Naive thymus-derived CD8-positive, alpha-beta T cell (primary cell): Measurements from ENCODE around the gene MAST3. TPM values are rescaled to one million over a fixed set of nuclear protein-coding genes. Genes with fewer than 3 reads are reported as not detected.

ENCODE experiments used
- ATAC-seq, 2 donors: fragments of 150-1000 bp; cut with Tn5 transposase in 1 of 2; sonication (Bioruptor Pico), chemical (Tn5 transposase) in 1 of 2; 1 replicate in 1 of 2; 2 replicates in 1 of 2; pipeline ENCODE4 v1.10.0; 2021; ENCODE audit warnings: mild to moderate bottlenecking in 2 of 2, moderate library complexity in 2 of 2
- POLR2A ChIA-PET: fragments of 350-600 bp; sonication (Branson Sonifier 250); formaldehyde crosslinking; loops from one replicate; lab custom pipeline; 2021; ENCODE audit warnings: antibody characterized with exemption; lab: Charles Lee
- DNase-seq, 10 donors: peaks; one replicate each; pipeline versions ENCODE4 v3.0.0 to v3.0.0-alpha.2; 2020 to 2022
- H3K27ac Mint-ChIP-seq, 10 donors: one replicate each; pipeline ENCODE4 v1.8.0; 2020 to 2022; ENCODE audit warnings: mild to moderate bottlenecking in 10 of 10, mixed read lengths in 10 of 10, moderate library complexity in 4 of 10, inconsistent platforms in 1 of 10
- H3K27me3 Mint-ChIP-seq, 5 donors: one replicate each; pipeline ENCODE4 v1.8.0; 2021 to 2022; ENCODE audit warnings: mixed read lengths in 5 of 5
- H3K36me3 Mint-ChIP-seq, 3 donors: one replicate each; pipeline ENCODE4 v1.8.0; 2020 to 2022; ENCODE audit warnings: mixed read lengths in 3 of 3, mild to moderate bottlenecking in 2 of 3, inconsistent platforms in 1 of 3
- H3K4me1 Mint-ChIP-seq, 4 donors: one replicate each; pipeline ENCODE4 v1.8.0; 2021 to 2022; ENCODE audit warnings: mixed read lengths in 4 of 4
- H3K4me3 Mint-ChIP-seq, 10 donors: one replicate each; pipeline ENCODE4 v1.8.0; 2020 to 2022; ENCODE audit warnings: mild to moderate bottlenecking in 10 of 10, mixed read lengths in 10 of 10, moderate library complexity in 6 of 10, inconsistent platforms in 1 of 10
- H3K9me3 Mint-ChIP-seq, 9 donors: one replicate each; pipeline ENCODE4 v1.8.0; 2020 to 2022; ENCODE audit warnings: mixed read lengths in 9 of 9, mild to moderate bottlenecking in 3 of 9, inconsistent platforms in 1 of 9, moderate library complexity in 1 of 9
- polyA plus RNA-seq, 3 donors: library from polyadenylated mRNA; unstranded; fragments of 300-500 nt; fragmentation: Illumina TruSeq; gene quantifications; one replicate each; pipeline ENCODE4 v1.2.3, GENCODE V29; 2021
- total RNA-seq, 8 experiments: library from RNA in 2 of 8; stranded (reverse) in 2 of 8; gene quantifications; one replicate each; pipeline ENCODE4 v1.2.3 and lab custom pipeline; 2021 to 2026

The MAST3 gene
- total and polyA plus RNA-seq, 5 experiments from 2014 or later = 9.4 to 44.8 (median 15.7) TPM

GRCh38 chr19:18196511-18196845 is 98.9 kb downstream of the MAST3 start:
- no peaks in the 10 kb centered on the region for H3K9me3 Mint-ChIP-seq
- peak overlapping the region in 3 of 10 donors; percentile 36 to 60 (median 40) for H3K4me3 Mint-ChIP-seq
- H3K27me3 Mint-ChIP-seq = peaks cover 0 to 4% (median 0%) of the 10 kb centered on the region in 5 donors
- peaks cover 10 to 28% (median 25%) of the 10 kb centered on the region in 4 donors for H3K4me1 Mint-ChIP-seq
- H3K36me3 Mint-ChIP-seq = peaks cover 0 to 40% (median 0%) of the 10 kb centered on the region in 3 donors
- POLR2A ChIA-PET = no interaction called here
- ATAC-seq (no peak), DNase-seq (no peak)
- peak overlapping the region in 7 of 10 donors; percentile 23 to 85 (median 48) for H3K27ac Mint-ChIP-seq

GRCh38 chr19:18197306-18197705 is 99.7 kb downstream of the MAST3 start:
- no peak for DNase-seq
- no peak for ATAC-seq
- Mint-ChIP-seq H3K4me1 (peaks cover 13 to 28% (median 25%) of the 10 kb centered on the region in 4 donors), H3K27ac (no peak overlapping the region), H3K4me3 (no peak overlapping the region), H3K36me3 (peaks cover 0 to 42% (median 0%) of the 10 kb centered on the region in 3 donors), H3K27me3 (peaks cover 0 to 4% (median 0%) of the 10 kb centered on the region in 5 donors), H3K9me3 (no peaks in the 10 kb centered on the region)
- POLR2A ChIA-PET = interaction anchor here (1.1 kb wide), 1 partner anchor 57 kb away, joined by 3 read pairs; no protein-coding TSS in a partner anchor

GRCh38 chr19:18197941-18198340 is 100.4 kb downstream of the MAST3 start:
- peaks cover 14 to 30% (median 28%) of the 10 kb centered on the region in 4 donors for H3K4me1 Mint-ChIP-seq
- DNase-seq (no peak), ATAC-seq (no peak)
- POLR2A ChIA-PET = interaction anchor here (1.1 kb wide), 1 partner anchor 56 kb away, joined by 3 read pairs; no protein-coding TSS in a partner anchor
- H3K9me3 Mint-ChIP-seq = no peaks in the 10 kb centered on the region
- H3K4me3 Mint-ChIP-seq = no peak overlapping the region
- peaks cover 0 to 42% (median 0%) of the 10 kb centered on the region in 3 donors for H3K36me3 Mint-ChIP-seq
- H3K27ac Mint-ChIP-seq = peak overlapping the region in 2 of 10 donors; percentile 62 to 75
- peaks cover 0 to under 1% (median 0%) of the 10 kb centered on the region in 5 donors for H3K27me3 Mint-ChIP-seq

- H3K36me3 Mint-ChIP-seq = peaks cover 0 to 42% (median 0%) of the 10 kb centered on the region in 3 donors
- no peaks in the 10 kb centered on the region for H3K9me3 Mint-ChIP-seq
- ATAC-seq (no peak), DNase-seq (no peak)
- no peak overlapping the region for H3K4me3 Mint-ChIP-seq
- POLR2A ChIA-PET = interaction anchor here (0.6 kb wide), 1 partner anchor 775 kb away, joined by 3 read pairs; no protein-coding TSS in a partner anchor
- peak overlapping the region in 2 of 10 donors; percentile 62 to 78 for H3K27ac Mint-ChIP-seq
- H3K27me3 Mint-ChIP-seq = no peaks in the 10 kb centered on the region
- peaks cover 17 to 32% (median 31%) of the 10 kb centered on the region in 4 donors for H3K4me1 Mint-ChIP-seq
Measured at GRCh38 chr19:18198374-18198773, 100.8 kb downstream of the MAST3 start.

Other genes with a start within 250 kb of the MAST3 start
- gene JAK3, start 249.8 kb upstream of the MAST3 start, total RNA-seq = 100 to 1,000 TPM; 120 to 122 TPM
- 100 to 1,000 TPM in 2 of 3 donors, 10 to 100 TPM in 1; 78.7 to 122 (median 109) TPM for gene JAK3, start 249.8 kb upstream of the MAST3 start, polyA plus RNA-seq
- 1,000 to 10,000 TPM; 2,924 to 2,989 TPM for gene RPL18A, start 237.9 kb upstream of the MAST3 start, total RNA-seq
- gene RPL18A, start 237.9 kb upstream of the MAST3 start, polyA plus RNA-seq = 1,000 to 10,000 TPM; 3,790 to 4,859 (median 4,546) TPM
- 1 to 10 TPM; 2.4 to 2.6 TPM for gene SLC5A5, start 225.8 kb upstream of the MAST3 start, total RNA-seq
- gene SLC5A5, start 225.8 kb upstream of the MAST3 start, polyA plus RNA-seq = 1 to 10 TPM in 2 of 3 donors, under 1 TPM in 1; 0.39 to 2.2 (median 1.4) TPM
- 10 to 100 TPM; 36.2 to 36.9 TPM for gene CCDC124, start 164.8 kb upstream of the MAST3 start, total RNA-seq
- gene CCDC124, start 164.8 kb upstream of the MAST3 start, polyA plus RNA-seq = 10 to 100 TPM; 36.4 to 53.6 (median 43.5) TPM
- gene KCNN1, start 130.7 kb upstream of the MAST3 start, total RNA-seq = not detected
- gene KCNN1, start 130.7 kb upstream of the MAST3 start, polyA plus RNA-seq = not detected
- 100 to 1,000 TPM; 164 to 177 TPM for gene ARRDC2, start 89.6 kb upstream of the MAST3 start, total RNA-seq
- gene ARRDC2, start 89.6 kb upstream of the MAST3 start, polyA plus RNA-seq = 10 to 100 TPM; 29.5 to 56.4 (median 36.1) TPM
- 10 to 100 TPM; 18.5 TPM for gene IL12RB1, start 10.8 kb upstream of the MAST3 start, total RNA-seq
- gene IL12RB1, start 10.8 kb upstream of the MAST3 start, polyA plus RNA-seq = 10 to 100 TPM; 17.5 to 32.9 (median 24.2) TPM
- 10 to 100 TPM; 20.9 to 21.5 TPM for gene PIK3R2, start 55.4 kb downstream of the MAST3 start, total RNA-seq
- gene PIK3R2, start 55.4 kb downstream of the MAST3 start, polyA plus RNA-seq = 10 to 100 TPM in 1 of 3 donors, 1 to 10 TPM in 2; 1.5 to 11.7 (median 3.6) TPM
- 10 to 100 TPM; 13.7 to 15.3 TPM for gene IFI30, start 76.0 kb downstream of the MAST3 start, total RNA-seq
- gene IFI30, start 76.0 kb downstream of the MAST3 start, polyA plus RNA-seq = 1 to 10 TPM; 3.3 to 7.1 (median 5.4) TPM
- gene MPV17L2, start 95.4 kb downstream of the MAST3 start, total RNA-seq = 1 to 10 TPM; 5.8 to 7.0 TPM
- gene MPV17L2, start 95.4 kb downstream of the MAST3 start, polyA plus RNA-seq = 10 to 100 TPM in 1 of 3 donors, 1 to 10 TPM in 2; 5.1 to 12.2 (median 9.4) TPM
- gene RAB3A, start 106.3 kb downstream of the MAST3 start, total RNA-seq = 1 to 10 TPM; 2.9 to 3.8 TPM
- 1 to 10 TPM; 1.3 to 2.3 (median 1.8) TPM for gene RAB3A, start 106.3 kb downstream of the MAST3 start, polyA plus RNA-seq
- not detected for gene PDE4C, start 128.7 kb downstream of the MAST3 start, total RNA-seq
- not detected for gene PDE4C, start 128.7 kb downstream of the MAST3 start, polyA plus RNA-seq
- gene IQCN, start 176.7 kb downstream of the MAST3 start, total RNA-seq = 1 to 10 TPM; 7.4 to 8.4 TPM
- gene IQCN, start 176.7 kb downstream of the MAST3 start, polyA plus RNA-seq = under 1 TPM in 2 of 3 donors, not detected in 1; 0.06 to 0.15 TPM
- 100 to 1,000 TPM; 181 to 189 TPM for gene JUND, start 183.8 kb downstream of the MAST3 start, total RNA-seq
- 100 to 1,000 TPM in 1 of 3 donors, 10 to 100 TPM in 2; 43.3 to 169 (median 69.1) TPM for gene JUND, start 183.8 kb downstream of the MAST3 start, polyA plus RNA-seq
- 10 to 100 TPM; 82.1 to 84.0 TPM for gene LSM4, start 225.3 kb downstream of the MAST3 start, total RNA-seq
- gene LSM4, start 225.3 kb downstream of the MAST3 start, polyA plus RNA-seq = 100 to 1,000 TPM; 162 to 198 (median 181) TPM
- 10 to 100 TPM; 55.9 to 61.0 TPM for gene PGPEP1, start 242.8 kb downstream of the MAST3 start, total RNA-seq
- 10 to 100 TPM in 1 of 3 donors, 1 to 10 TPM in 2; 9.3 to 11.9 (median 9.7) TPM for gene PGPEP1, start 242.8 kb downstream of the MAST3 start, polyA plus RNA-seq